H1 (cell line): Measurements from ENCODE around the gene TSKS. TPM values are rescaled to one million over a fixed set of nuclear protein-coding genes. Genes with fewer than 3 reads are reported as not detected.

Experiments used
- CTCF ChIA-PET: fragments of 300-600 bp; sonication (Branson Sonifier 250); formaldehyde crosslinking; loops from one replicate; lab custom pipeline; 2021; ENCODE audit not compliant: partially characterized antibody; lab: Charles Lee
- POLR2A ChIA-PET: fragments of 300-600 bp; sonication (Branson Sonifier 250); formaldehyde crosslinking; loops from one replicate; lab custom pipeline; 2021; ENCODE audit warnings: inconsistent platforms; ENCODE audit not compliant: partially characterized antibody; lab: Charles Lee
- DNase-seq, 2 experiments: peaks; one replicate each; pipeline versions ENCODE4 v3.0.0 to v3.0.0-alpha.2; 2010 to 2022; ENCODE audit warnings: low spot score in 2 of 2, low read depth in 1 of 2, mixed read lengths in 1 of 2
- FAIRE-seq: peaks from 2 replicates; lab custom pipeline; 2011; peaks lifted over from hg19 to GRCh38; lab: Jason Lieb, UNC
- H2AFZ ChIP-seq: 2 replicates; pipeline ENCODE4 v1.8.1; 2012; ENCODE audit warnings: low read length, inconsistent platforms
- H2AK5ac ChIP-seq: 2 replicates; pipeline ENCODE4 v1.6.1; 2013; ENCODE audit warnings: low read depth, low read length
- H2BK120ac ChIP-seq: replicated peaks from 2 replicates; pipeline ENCODE3; 2013; ENCODE audit warnings: low read depth, low read length, inconsistent platforms
- H2BK12ac ChIP-seq: 2 replicates; pipeline ENCODE4 v1.6.1; 2013; ENCODE audit warnings: low read depth, low read length
- H2BK15ac ChIP-seq: 2 replicates; pipeline ENCODE4 v1.6.1; 2013; ENCODE audit warnings: low read length
- H2BK20ac ChIP-seq: 2 replicates; pipeline ENCODE4 v1.6.1; 2013; ENCODE audit warnings: low read length
- H2BK5ac ChIP-seq: 2 replicates; pipeline ENCODE4 v1.6.1; 2013; ENCODE audit warnings: low read depth, low read length
- H3K14ac ChIP-seq: 2 replicates; pipeline ENCODE4 v1.6.1; 2013; ENCODE audit warnings: inconsistent platforms; ENCODE audit not compliant: insufficient read length
- H3K18ac ChIP-seq: 2 replicates; pipeline ENCODE4 v1.6.1; 2013; ENCODE audit warnings: low read length; ENCODE audit errors: extremely low read depth
- H3K23ac ChIP-seq: 2 replicates; pipeline ENCODE4 v1.6.1; 2013; ENCODE audit warnings: inconsistent platforms; ENCODE audit not compliant: insufficient read length
- H3K23me2 ChIP-seq: 2 replicates; pipeline ENCODE4 v1.6.1; 2013; ENCODE audit warnings: low read depth, low read length
- H3K27ac ChIP-seq: 2 replicates; pipeline ENCODE4 v1.6.1; 2011; ENCODE audit warnings: low read depth, low read length, inconsistent platforms
- H3K27me3 ChIP-seq, 4 experiments: replicated peaks in 1 of 4; 1 replicate in 1 of 4; 2 replicates in 3 of 4; pipeline versions ENCODE4 v1.6.1 to v1.8.1; 2011 to 2013; ENCODE audit warnings: low read length in 3 of 4, mild to moderate bottlenecking in 3 of 4, inconsistent platforms in 2 of 4, mixed read lengths in 2 of 4, moderate library complexity in 1 of 4; ENCODE audit not compliant: control insufficient read depth in 3 of 4, insufficient read depth in 3 of 4; ENCODE audit errors: extremely low read depth in 1 of 4
- H3K36me3 ChIP-seq, 4 experiments: 2 replicates each; pipeline versions ENCODE4 v1.6.1 to v1.8.1; 2011 to 2013; ENCODE audit warnings: mild to moderate bottlenecking in 4 of 4, low read length in 3 of 4, moderate library complexity in 2 of 4, control low read depth in 1 of 4, inconsistent platforms in 1 of 4; ENCODE audit not compliant: insufficient read depth in 4 of 4, control insufficient read depth in 2 of 4
- H3K4ac ChIP-seq: replicated peaks from 2 replicates; pipeline ENCODE3; 2013; ENCODE audit warnings: low read length, low read depth, mixed read lengths, inconsistent platforms; ENCODE audit not compliant: insufficient read length
- H3K4me1 ChIP-seq, 4 experiments: replicated peaks in 1 of 4; 1 replicate in 1 of 4; 2 replicates in 3 of 4; pipeline versions ENCODE4 v1.6.1 to v1.8.1; 2011 to 2013; ENCODE audit warnings: low read length in 3 of 4, inconsistent platforms in 2 of 4, mixed read lengths in 1 of 4; ENCODE audit not compliant: insufficient read depth in 4 of 4, control insufficient read depth in 3 of 4
- H3K4me2 ChIP-seq, 2 experiments: 2 replicates each; pipeline versions ENCODE4 v1.6.1 to v1.8.1; 2011 to 2013; ENCODE audit warnings: low read depth in 2 of 2, low read length in 2 of 2, control low read depth in 1 of 2, inconsistent platforms in 1 of 2, mild to moderate bottlenecking in 1 of 2; ENCODE audit not compliant: insufficient read depth in 1 of 2
- H3K4me3 ChIP-seq, 4 experiments: fragments of 200-600, 300-600 bp in 1 of 4; sonication (generic), shearing (Covaris generic), sonication (Bioruptor Twin) in 1 of 4; 2 replicates each; pipeline versions ENCODE4 v1.5.1 to v1.8.1; 2011 to 2016; ENCODE audit warnings: low read length in 4 of 4, low read depth in 3 of 4, control low read depth in 2 of 4, inconsistent platforms in 2 of 4, mild to moderate bottlenecking in 2 of 4, mixed read lengths in 1 of 4, moderate library complexity in 1 of 4; ENCODE audit not compliant: insufficient read depth in 2 of 4; ENCODE audit errors: extremely low read depth in 1 of 4
- H3K56ac ChIP-seq: replicated peaks from 2 replicates; pipeline ENCODE3; 2013; ENCODE audit warnings: low read depth, mild to moderate bottlenecking, mixed read lengths, low read length, inconsistent platforms; ENCODE audit not compliant: insufficient read length
- H3K79me1 ChIP-seq: 2 replicates; pipeline ENCODE4 v1.6.1; 2013; ENCODE audit warnings: low read depth, low read length, control low read depth
- H3K79me2 ChIP-seq, 2 experiments: 2 replicates each; pipeline versions ENCODE4 v1.6.1 to v1.8.1; 2012 to 2013; ENCODE audit warnings: low read length in 2 of 2, mild to moderate bottlenecking in 2 of 2, inconsistent platforms in 1 of 2; ENCODE audit not compliant: insufficient read depth in 2 of 2, control insufficient read depth in 1 of 2
- H3K9ac ChIP-seq, 4 experiments: replicated peaks in 1 of 4; 1 replicate in 1 of 4; 2 replicates in 3 of 4; pipeline versions ENCODE4 v1.6.1 to v1.8.1; 2011 to 2013; ENCODE audit warnings: low read depth in 3 of 4, low read length in 3 of 4, control low read depth in 2 of 4, mild to moderate bottlenecking in 2 of 4, moderate library complexity in 2 of 4, inconsistent platforms in 1 of 4; ENCODE audit errors: extremely low read depth in 1 of 4
- H3K9me3 ChIP-seq, 2 experiments: 2 replicates each; pipeline versions ENCODE4 v1.6.1 to v1.8.1; 2012 to 2013; ENCODE audit warnings: mild to moderate bottlenecking in 2 of 2, moderate library complexity in 2 of 2, control low read depth in 1 of 2, inconsistent platforms in 1 of 2, low read depth in 1 of 2, low read length in 1 of 2, mixed read lengths in 1 of 2; ENCODE audit not compliant: insufficient read depth in 2 of 2
- H4K20me1 ChIP-seq, 2 experiments: replicated peaks in 1 of 2; 2 replicates each; pipeline versions ENCODE3 to v1.8.1; 2011 to 2013; ENCODE audit warnings: inconsistent platforms in 2 of 2, low read length in 2 of 2, mild to moderate bottlenecking in 1 of 2; ENCODE audit not compliant: insufficient read depth in 2 of 2, control insufficient read depth in 1 of 2
- H4K5ac ChIP-seq: 2 replicates; pipeline ENCODE4 v1.6.1; 2013; ENCODE audit warnings: low read length, low read depth, mixed read lengths, inconsistent platforms; ENCODE audit not compliant: insufficient read length
- H4K8ac ChIP-seq: 2 replicates; pipeline ENCODE4 v1.8.0; 2013; ENCODE audit warnings: mild to moderate bottlenecking, moderate library complexity, low read length, inconsistent platforms; ENCODE audit not compliant: insufficient read depth; ENCODE audit errors: extremely low read depth
- H4K91ac ChIP-seq: replicated peaks from 2 replicates; pipeline ENCODE3; 2013; ENCODE audit warnings: low read length, mixed read lengths, inconsistent platforms; ENCODE audit not compliant: insufficient read length
- FOSL1 ChIP-seq: IDR thresholded peaks from 2 replicates; pipeline ENCODE4 v1.6.1; 2011; ENCODE audit warnings: mild to moderate bottlenecking, low read depth, low read length, moderate library complexity; ENCODE audit not compliant: insufficient read depth
- NRF1 ChIP-seq: IDR thresholded peaks from 2 replicates; pipeline ENCODE4 v1.6.1; 2011; ENCODE audit warnings: mild to moderate bottlenecking, low read depth, low read length, improper control_type of control experiment
- TEAD4 ChIP-seq: IDR thresholded peaks from 2 replicates; pipeline ENCODE4 v1.6.1; 2012; ENCODE audit warnings: low read depth, low read length, inconsistent platforms, mixed read lengths
- ZNF274 ChIP-seq: IDR thresholded peaks from 2 replicates; pipeline ENCODE4 v1.7.0; 2012; ENCODE audit warnings: low read length, borderline replicate concordance; ENCODE audit errors: extremely low read depth
- WGBS, 2 experiments: shearing (Covaris generic) in 1 of 2; methylation state at CpG; one replicate each; pipeline versions ENCODE4 v1.1.6 to v1.1.7; 2013 to 2015; ENCODE audit warnings: low lambda C conversion rate in 2 of 2, mixed read lengths in 2 of 2, inconsistent platforms in 1 of 2, low coverage in 1 of 2, missing lambda C conversion rate in 1 of 2; ENCODE audit not compliant: insufficient replicate concordance in 2 of 2, insufficient coverage in 1 of 2, insufficient read length in 1 of 2; ENCODE audit errors: extremely low coverage in 1 of 2, missing lambda C conversion rate in 1 of 2; 5-methylcytosine and 5-hydroxymethylcytosine counted together
- polyA plus RNA-seq, 7 experiments: library from polyadenylated mRNA; depleted of rRNA in 3 of 7; stranded (reverse) in 5 of 7; unstranded in 2 of 7; fragments of >200 nt in 5 of 7; fragments of 200-250 nt in 2 of 7; gene quantifications; 1 replicate in 5 of 7; 2 replicates in 1 of 7; 4 replicates in 1 of 7; pipeline versions ENCODE4 v1.2.1 to v1.2.3, GENCODE V29; 2011 to 2013; ENCODE audit warnings: missing spikeins in 2 of 7, mixed read lengths in 2 of 7
- total RNA-seq: library from RNA; stranded (reverse); fragmentation: NEBNext Ultra II Directional; extraction: Animal tissue kit (Norgen Biotek cat#: 25700); gene quantifications from 2 replicates; pipeline ENCODE4 v1.2.1, GENCODE V29; 2021

The TSKS gene
- total and polyA plus RNA-seq, 2 of the 8 experiments (the other 6 are each of a cell fraction or from before 2014, with no cell fraction given) = 0.21 TPM; not detected in 1

GRCh38 chr19:49739933-49740332 is 23.2 kb downstream of the TSKS start:
- no peak overlapping the region; the same call in 1 of the 2 replicates for H2BK12ac ChIP-seq
- 87% methylated on average over 10 of the region's 10 CpGs; no CpG with 5 or more reads in 1 of the 2 experiments for WGBS, 2 experiments
- no peak overlapping the region for H3K4me3 ChIP-seq
- H3K4ac ChIP-seq = no peak overlapping the region
- no peak overlapping the region for H4K5ac ChIP-seq
- no peak overlapping the region for H3K27ac ChIP-seq
- H2BK5ac ChIP-seq = peak overlapping the region; percentile 41; the same call in 1 of the 2 replicates
- H3K14ac ChIP-seq = no peak overlapping the region
- H3K23ac ChIP-seq = no peak overlapping the region
- FAIRE-seq = no peak
- no peak overlapping the region for H2BK20ac ChIP-seq
- no peak for TF ChIP-seq TEAD4
- TF ChIP-seq FOSL1 = no peak
- no peak for TF ChIP-seq ZNF274
- TF ChIP-seq NRF1 = no peak
- H4K20me1 ChIP-seq = no peaks in the 10 kb centered on the region
- no peaks in the 10 kb centered on the region for H3K79me1 ChIP-seq
- no peak overlapping the region for H4K91ac ChIP-seq
- no peaks in the 10 kb centered on the region for H3K23me2 ChIP-seq
- no peaks in the 10 kb centered on the region for H3K36me3 ChIP-seq
- H3K4me1 ChIP-seq = no peaks in the 10 kb centered on the region; a peak in 1 of 7 replicates
- no peak overlapping the region for H2AFZ ChIP-seq
- CTCF ChIA-PET = interaction anchor here (0.6 to 3.6 kb wide), 5 partner anchors 11 to 160 kb away, joined by 3 to 18 read pairs (median 3); no protein-coding TSS in a partner anchor
- POLR2A ChIA-PET = interaction anchor here (1.2 kb wide), 1 partner anchor 27 kb away, joined by 3 read pairs; no protein-coding TSS in a partner anchor
- H2BK120ac ChIP-seq = no peak overlapping the region
- H3K56ac ChIP-seq = no peak overlapping the region
- H2BK15ac ChIP-seq = no peak overlapping the region; the same call in 1 of the 2 replicates
- H3K79me2 ChIP-seq = no peaks in the 10 kb centered on the region
- H3K4me2 ChIP-seq = no peak overlapping the region
- H3K9me3 ChIP-seq = no peaks in the 10 kb centered on the region
- no peak overlapping the region for H2AK5ac ChIP-seq
- H3K27me3 ChIP-seq = no peaks in the 10 kb centered on the region
- H3K18ac ChIP-seq = no peak overlapping the region
- no peak overlapping the region for H3K9ac ChIP-seq
- no peak overlapping the region for H4K8ac ChIP-seq
- no peak for DNase-seq
